Gastrocnemius medialis (tissue), 4 donors: Measurements from ENCODE around the gene AMACR.

Experiments used
- CTCF ChIP-seq, 5 experiments: fragments of 450-650 bp in 3 of 5; fragments of 200-600 bp in 2 of 5; sonication (generic) in 2 of 5; IDR thresholded peaks in 4 of 5; conservative IDR thresholded peaks in 1 of 5; 1 replicate in 4 of 5; 2 replicates in 1 of 5; pipeline ENCODE4 v1.5.1; 2016 to 2019; ENCODE audit warnings: antibody characterized with exemption in 5 of 5, mild to moderate bottlenecking in 3 of 5, moderate library complexity in 3 of 5
- POLR2A ChIP-seq, 2 donors: fragments of 450-650 bp; IDR thresholded peaks; one replicate each; pipeline ENCODE4 v1.6.1; 2017; ENCODE audit warnings: antibody characterized with exemption in 2 of 2, mild to moderate bottlenecking in 2 of 2, moderate library complexity in 2 of 2

GRCh38 chr5:34011536-34011935, 3.7 kb upstream of the AMACR start:
- TF ChIP-seq POLR2A (IDR thresholded peaks at IDR 0.05), result no peak
- no peak for TF ChIP-seq CTCF (IDR thresholded peaks at IDR 0.05 in 4 of 5, conservative IDR thresholded peaks at IDR 0.05 in 1 of 5)
